HG03354 (cell line): ENCODE measurements around the gene ATP5PO.
A peak's percentile ranks its signal among the peaks of the same experiment; 100 is the strongest.

Source experiments
- ATAC-seq: cut with Tn5 transposase; IDR thresholded peaks from one replicate; pipeline ENCODE4 v1.9.1; 2021; ENCODE audit warnings: mild to moderate bottlenecking; ENCODE audit not compliant: unreplicated experiment, poor library complexity, severe bottlenecking

ATP5PO gene, protein sequence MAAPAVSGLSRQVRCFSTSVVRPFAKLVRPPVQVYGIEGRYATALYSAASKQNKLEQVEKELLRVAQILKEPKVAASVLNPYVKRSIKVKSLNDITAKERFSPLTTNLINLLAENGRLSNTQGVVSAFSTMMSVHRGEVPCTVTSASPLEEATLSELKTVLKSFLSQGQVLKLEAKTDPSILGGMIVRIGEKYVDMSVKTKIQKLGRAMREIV

DNA sequence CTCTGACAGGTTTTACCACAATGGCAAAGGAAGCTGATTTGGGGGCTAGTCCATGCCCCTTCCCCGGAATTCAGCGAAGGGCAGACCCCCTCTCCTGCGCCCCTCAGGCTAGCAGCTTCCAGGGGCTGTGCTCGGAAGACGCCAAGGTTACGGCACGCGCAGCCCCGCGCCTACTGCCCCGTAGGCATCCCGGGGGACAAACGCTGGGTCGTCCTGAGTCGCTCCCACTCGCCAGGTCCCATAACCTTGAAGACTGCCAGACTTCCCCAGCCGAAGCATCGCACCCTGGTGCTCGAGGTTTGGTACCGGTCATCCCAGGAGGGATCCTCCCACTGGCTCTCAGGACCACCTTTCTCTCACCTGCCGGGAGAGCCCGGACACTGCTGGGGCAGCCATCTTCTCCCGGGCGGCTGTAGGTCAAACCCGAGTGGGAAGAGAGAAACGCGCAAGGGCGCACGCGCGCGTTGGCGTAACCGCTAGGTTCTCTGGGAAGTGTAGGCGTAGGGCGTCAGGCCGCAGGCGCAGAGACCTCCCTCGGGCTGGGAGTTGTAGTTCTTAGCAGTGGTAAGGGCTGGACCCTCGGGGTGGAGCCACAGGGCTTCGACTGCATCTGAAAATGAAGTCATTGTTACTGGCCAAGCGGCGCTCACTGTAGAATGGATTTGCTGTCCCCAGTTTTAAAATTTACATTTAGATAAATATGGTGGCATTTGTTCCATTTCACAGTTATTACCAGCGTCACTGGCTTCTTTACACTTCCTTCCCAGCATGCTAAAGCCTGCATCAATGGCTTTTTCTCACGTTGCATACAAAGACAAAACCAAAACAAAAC, at the start of gene ATP5PO:
TSS of gene ATP5PO (minus strand) at position 437 of the 832 bp plus-strand sequence. CDS start at position 396, 41 bp downstream.
- ATAC-seq, result peak; percentile 100

DNA sequence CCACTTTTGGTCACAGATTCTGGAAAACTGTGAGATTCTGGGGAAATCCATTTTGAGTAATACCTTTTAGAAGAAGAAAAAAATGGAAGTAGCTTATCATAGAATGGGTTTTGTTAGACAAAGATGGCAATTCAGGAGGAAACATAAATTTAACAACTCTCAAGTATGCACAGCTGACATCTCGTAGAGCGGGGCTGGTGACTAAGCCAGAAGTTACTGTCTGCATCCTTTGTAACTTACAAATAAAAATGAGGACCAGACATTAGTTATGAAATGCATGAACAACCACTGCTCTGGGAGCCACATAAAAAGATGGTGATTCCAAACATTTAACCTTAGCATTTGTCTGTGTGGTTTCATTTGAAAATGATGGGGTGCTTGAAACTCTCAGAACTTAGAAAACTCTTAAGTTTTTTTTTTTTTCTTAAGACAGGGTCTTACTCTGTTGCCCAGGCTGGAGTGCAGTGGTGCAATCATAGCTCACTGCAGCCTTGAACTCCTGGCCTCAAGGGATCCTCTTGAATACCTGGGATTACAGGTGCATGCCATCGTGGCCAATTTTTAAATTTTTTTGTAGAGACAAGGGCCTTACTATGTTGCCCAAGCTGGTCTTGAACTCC, 49.2 kb upstream of the ATP5PO start:
- ATAC-seq, result no peak

- no peak for ATAC-seq
These were observed 48.4 kb upstream of the ATP5PO start for GRCh38 chr21:33963848-33964555.

GRCh38 chr21:33962290-33962689, 46.7 kb upstream of the ATP5PO start:
- no peak for ATAC-seq

- ATAC-seq, result no peak
These were observed 45.5 kb upstream of the ATP5PO start for GRCh38 chr21:33961061-33961460.

GRCh38 chr21:33959680-33960079, 44.1 kb upstream of the ATP5PO start:
- ATAC-seq, result no peak

DNA sequence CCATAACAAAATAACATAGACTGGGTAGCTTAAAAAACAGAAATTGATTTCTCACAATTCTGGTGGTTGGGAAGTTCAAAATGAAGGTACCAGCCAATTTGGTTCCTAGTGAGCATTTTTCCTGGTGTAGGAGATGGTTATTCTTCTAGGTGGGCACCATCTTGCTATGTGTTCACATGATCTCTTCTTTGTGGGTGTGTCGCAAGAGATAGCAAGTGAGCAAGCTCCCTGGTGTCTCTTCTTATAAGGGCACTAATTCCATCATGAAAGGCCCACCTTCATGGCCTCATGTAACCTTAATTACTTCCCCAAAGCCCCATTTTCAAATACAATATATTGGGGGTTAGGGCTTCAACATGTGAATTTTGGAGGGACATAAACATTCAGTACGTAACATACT, 38.8 kb upstream of the ATP5PO start:
- ATAC-seq, result no peak

- no peak for ATAC-seq
These were observed 35.9 kb upstream of the ATP5PO start for GRCh38 chr21:33951276-33952178.

DNA sequence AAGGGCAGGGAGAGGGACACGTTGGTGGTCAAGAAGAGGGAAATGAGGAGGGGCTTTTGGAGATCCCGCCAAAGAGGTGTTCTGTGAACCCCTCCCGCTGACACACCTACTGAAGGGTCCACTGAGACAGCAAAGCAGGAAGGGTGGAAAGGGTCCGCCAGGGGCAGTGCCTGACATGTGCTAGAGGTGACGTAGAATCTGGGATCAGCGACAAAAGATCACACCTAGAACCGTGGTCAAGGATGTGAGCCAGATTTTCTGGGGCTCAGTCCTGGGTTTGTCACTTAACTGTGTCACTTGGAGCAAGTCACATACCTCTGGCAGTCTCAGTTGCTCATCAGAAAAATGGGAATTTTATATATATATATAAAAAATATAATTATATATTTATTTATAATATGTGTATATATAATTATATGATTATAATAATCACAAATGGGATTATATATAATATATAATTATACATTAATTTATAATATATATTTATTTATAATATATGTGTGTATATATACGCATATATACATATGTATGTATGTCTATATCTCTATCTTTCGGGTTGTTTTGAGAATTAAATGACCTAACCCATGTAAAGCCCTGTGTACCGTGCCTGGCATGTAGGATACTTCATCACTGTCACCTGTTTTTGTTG, 35.0 kb upstream of the ATP5PO start:
- ATAC-seq, result no peak

- no peak for ATAC-seq
These were observed 34.2 kb upstream of the ATP5PO start for GRCh38 chr21:33949516-33950430.

- ATAC-seq, result no peak
These were observed 33.4 kb upstream of the ATP5PO start for GRCh38 chr21:33948951-33949444.

- ATAC-seq, result peak; percentile 65
These were observed 32.7 kb upstream of the ATP5PO start for GRCh38 chr21:33948096-33948950.

GRCh38 chr21:33947451-33948095, 32.0 kb upstream of the ATP5PO start:
- peak; percentile 66 for ATAC-seq

DNA sequence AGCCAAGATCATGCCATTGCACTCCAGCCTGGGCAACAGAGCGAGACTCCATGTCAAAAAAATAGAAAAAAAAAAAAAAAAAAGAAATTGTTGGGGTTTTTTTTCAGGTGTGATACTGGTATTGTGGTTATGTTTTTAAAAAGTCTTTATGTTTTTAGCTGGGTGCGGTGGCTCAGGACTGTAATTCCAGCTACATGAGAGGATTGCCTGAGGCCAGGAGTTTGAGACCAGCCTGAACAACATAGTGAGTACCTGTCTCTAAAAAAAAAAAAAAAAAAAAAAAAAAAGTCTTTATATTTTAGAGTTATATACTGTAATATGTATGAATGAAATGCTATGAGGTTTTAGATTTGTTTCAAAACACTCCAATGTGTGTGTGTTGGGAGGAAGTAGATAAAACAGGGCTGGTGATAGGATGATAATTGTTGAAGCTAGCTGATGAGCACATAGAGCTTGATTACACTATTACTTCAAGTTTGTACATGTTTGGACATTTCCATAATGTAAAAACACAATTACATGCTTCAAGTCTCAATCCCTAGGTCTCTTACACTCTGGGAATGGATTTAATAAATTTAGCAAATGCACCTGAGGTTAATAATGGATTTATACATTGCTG, 30.2 kb upstream of the ATP5PO start:
- ATAC-seq, result no peak

DNA sequence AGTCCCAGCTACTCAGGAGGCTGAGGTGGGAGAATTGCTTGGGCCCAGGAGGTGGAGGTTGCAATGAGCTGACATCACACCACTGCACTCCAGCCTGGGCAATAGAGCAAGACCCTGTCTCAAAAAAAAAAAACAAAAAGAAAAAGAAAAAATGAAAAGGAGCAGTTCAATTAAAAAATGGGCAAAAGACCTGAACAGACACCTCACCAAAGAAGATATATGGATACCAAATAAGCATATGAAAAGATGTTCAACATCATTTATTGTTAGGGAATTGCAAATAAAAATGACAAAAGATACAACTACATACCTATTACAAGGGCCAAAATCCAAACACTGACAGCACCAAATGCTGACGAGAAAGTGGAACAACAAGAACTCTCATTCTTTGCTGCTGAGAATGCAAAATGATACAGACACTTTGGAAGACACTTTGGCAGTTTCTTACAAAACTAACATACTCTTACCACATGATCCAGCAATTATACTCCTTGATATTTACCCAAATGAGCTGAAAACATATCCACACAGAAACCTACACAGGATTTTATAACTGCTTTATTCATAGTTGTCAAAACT, 28.7 kb upstream of the ATP5PO start:
- no peak for ATAC-seq
